K562 (cell line): ENCODE measurements around the gene TARS3. TPM values are rescaled to one million over a fixed set of nuclear protein-coding genes. Genes with fewer than 3 reads are reported as not detected.

ENCODE experiments used
- C11orf30 ChIP-seq: fragments of 450-650 bp; IDR thresholded peaks from 2 replicates; pipeline ENCODE4 v1.6.1; 2016; ENCODE audit warnings: low read depth, mild to moderate bottlenecking
- HINFP ChIP-seq: fragments of 450-650 bp; conservative IDR thresholded peaks from 2 replicates; pipeline ENCODE4 v1.6.1; 2016; ENCODE audit warnings: missing genetic modification characterization, low read depth, mild to moderate bottlenecking, control low read depth, missing compliant biosample characterization
- MLX ChIP-seq, 2 experiments: fragments of 450-650 bp in 1 of 2; sonication (generic) in 1 of 2; formaldehyde crosslinking; conservative IDR thresholded peaks; 2 replicates each; pipeline versions ENCODE4 v1.4.0 to v1.8.1; 2020 to 2022; ENCODE audit warnings: mild to moderate bottlenecking in 1 of 2, missing genetic modification reagents in 1 of 2
- ZBTB40 ChIP-seq, 2 experiments: fragments of 450-650 bp in 1 of 2; sonication (generic) in 1 of 2; formaldehyde crosslinking in 1 of 2; IDR thresholded peaks; 2 replicates each; pipeline versions ENCODE4 v1.7.1 to v1.9.0; 2016 to 2022; ENCODE audit warnings: inconsistent platforms in 1 of 2, mild to moderate bottlenecking in 1 of 2, missing genetic modification reagents in 1 of 2
- ZBTB5 ChIP-seq: fragments of 450-650 bp; IDR thresholded peaks from 2 replicates; pipeline ENCODE4 v1.6.1; 2017; ENCODE audit warnings: antibody characterized with exemption
- polyA plus RNA-seq, 8 experiments: library from polyadenylated mRNA; depleted of rRNA in 4 of 8; stranded (reverse) in 5 of 8; unstranded in 3 of 8; fragments of >200 nt; fragmentation: Nextera tagmentation in 2 of 8; fragmentation: Illumina TruSeq in 1 of 8; extraction: Ambion mirVana in 2 of 8; extraction: Trizol in 1 of 8; gene quantifications; 2 replicates each; pipeline versions ENCODE4 v1.2.1 to v1.2.3, GENCODE V29; 2011 to 2014; ENCODE audit warnings: inconsistent platforms in 1 of 8, missing spikeins in 1 of 8
- total RNA-seq, 7 experiments: library from RNA; depleted of rRNA in 6 of 7; stranded (reverse); fragments of >200 nt in 6 of 7; fragmentation: Illumina TruSeq in 2 of 7; extraction: Trizol in 2 of 7; gene quantifications; 2 replicates each; pipeline versions ENCODE4 v1.2.1 to v1.2.3, GENCODE V29; 2011 to 2021; ENCODE audit warnings: low replicate concordance in 1 of 7

Gene TARS3
- total and polyA plus RNA-seq, 9 of the 15 experiments (the other 6 are each of a cell fraction or from before 2014, with no cell fraction given), result 2.1 to 14.7 (median 9.8) TPM

- no peak for TF ChIP-seq MLX (CRISPR knock-in tag; conservative IDR thresholded peaks at IDR 0.05)
- no peak for TF ChIP-seq HINFP (tag)
- TF ChIP-seq ZBTB5, result no peak
- TF ChIP-seq C11orf30, result no peak
- TF ChIP-seq ZBTB40 (IDR thresholded peaks at IDR 0.05), result peak; percentile 55; the same call in 1 of the 2 replicates
- no peak for TF ChIP-seq ZBTB40 (CRISPR knock-in tag; IDR thresholded peaks at IDR 0.05)
Measured at GRCh38 chr15:101723874-101724674, at the start of gene TARS3 (continued).
